ENCODE data around the gene CHGA.

Gene CHGA

GRCh38 chr14:92926931-92927330, 4.0 kb downstream of the CHGA start:
- TF ChIP-seq ZFX (IDR thresholded peaks at IDR 0.05; ENCODE audit: borderline replicate concordance) (no peak), CTCF (IDR thresholded peaks at IDR 0.05) (no peak)
- no peak overlapping the region for H3K27ac ChIP-seq

GRCh38 chr14:92927349-92928257, 4.7 kb downstream of the CHGA start:
- no peak overlapping the region for H3K27ac ChIP-seq
- TF ChIP-seq ZFX (IDR thresholded peaks at IDR 0.05; ENCODE audit: borderline replicate concordance), result no peak

- TF ChIP-seq ZFX (IDR thresholded peaks at IDR 0.05; ENCODE audit: borderline replicate concordance) (no peak), CTCF (IDR thresholded peaks at IDR 0.05) (no peak)
- H3K27ac ChIP-seq, result no peak overlapping the region
These were observed 5.3 kb downstream of the CHGA start for GRCh38 chr14:92928258-92928629.

GRCh38 chr14:92928961-92929688, 6.2 kb downstream of the CHGA start:
- no peak overlapping the region for H3K27ac ChIP-seq
- no peak for TF ChIP-seq ZFX (IDR thresholded peaks at IDR 0.05; ENCODE audit: borderline replicate concordance)
- no peak for TF ChIP-seq CTCF (IDR thresholded peaks at IDR 0.05)

- no peak overlapping the region for H3K27ac ChIP-seq
- TF ChIP-seq ZFX (IDR thresholded peaks at IDR 0.05; ENCODE audit: borderline replicate concordance) (no peak), CTCF (IDR thresholded peaks at IDR 0.05) (no peak)
These were observed 7.0 kb downstream of the CHGA start for GRCh38 chr14:92929689-92930608.

- TF ChIP-seq ZFX (IDR thresholded peaks at IDR 0.05; ENCODE audit: borderline replicate concordance) (no peak), CTCF (IDR thresholded peaks at IDR 0.05) (no peak)
- no peak overlapping the region for H3K27ac ChIP-seq
These were observed 8.0 kb downstream of the CHGA start for GRCh38 chr14:92930737-92931602.
